MCF 10A (cell line): ENCODE results near the gene KIF22. TPM values are rescaled to one million over a fixed set of nuclear protein-coding genes. Genes with fewer than 3 reads are reported as not detected.
A peak's percentile ranks its signal among the peaks of the same experiment; 100 is the strongest.
"Not testable (repeated sequence)": the region's sequence is repeated elsewhere in the genome, so short reads cannot be mapped to it uniquely, and the experiment has no call there.

Source experiments
- BruUV-seq: library from RNA; stranded (reverse); fragments of 400-500 nt; replicated peaks from 2 replicates; lab custom pipeline; 2021; lab: Mats Ljungman, UMichigan
- CTCF ChIA-PET: fragments of 300-600 bp; sonication (Branson Sonifier 250); formaldehyde crosslinking; extraction: SDS; loops from one replicate; lab custom pipeline; 2021; ENCODE audit warnings: antibody characterized with exemption, inconsistent platforms; lab: Yijun Ruan, JAX
- POLR2A ChIA-PET: fragments of 300-600, 350-650 bp; sonication (Branson Sonifier 250); formaldehyde crosslinking; extraction: SDS; loops from one replicate; lab custom pipeline; 2020; ENCODE audit warnings: antibody characterized with exemption, inconsistent platforms; lab: Yijun Ruan, JAX
- DNase-seq: peaks from one replicate; pipeline ENCODE4 v3.0.0-alpha.2; 2018; ENCODE audit not compliant: unreplicated experiment
- H3K27ac Mint-ChIP-seq: one replicate; pipeline ENCODE4 v1.8.0; 2022; ENCODE audit warnings: mild to moderate bottlenecking, low read depth, mixed read lengths; ENCODE audit not compliant: unreplicated experiment
- H3K27me3 Mint-ChIP-seq: one replicate; pipeline ENCODE4 v1.8.0; 2022; ENCODE audit warnings: mixed read lengths; ENCODE audit not compliant: insufficient read depth, unreplicated experiment
- H3K36me3 Mint-ChIP-seq: one replicate; pipeline ENCODE4 v1.8.0; 2022; ENCODE audit warnings: mild to moderate bottlenecking, moderate library complexity, mixed read lengths; ENCODE audit not compliant: insufficient read depth, unreplicated experiment
- H3K4me1 Mint-ChIP-seq: one replicate; pipeline ENCODE4 v1.8.0; 2022; ENCODE audit warnings: mixed read lengths; ENCODE audit not compliant: insufficient read depth, unreplicated experiment
- H3K4me3 Mint-ChIP-seq: one replicate; pipeline ENCODE4 v1.8.0; 2022; ENCODE audit warnings: mild to moderate bottlenecking, moderate library complexity, mixed read lengths; ENCODE audit not compliant: unreplicated experiment
- H3K9me3 Mint-ChIP-seq: one replicate; pipeline ENCODE4 v1.8.0; 2022; ENCODE audit warnings: mixed read lengths; ENCODE audit not compliant: unreplicated experiment
- intact Hi-C: fragments of 100-400 bp; cut with micrococcal nuclease; formaldehyde crosslinking; loops from 2 replicates; pipeline ENCODE4 v1.14.1; 2022
- total RNA-seq: library from RNA; stranded (reverse); gene quantifications from 2 replicates; pipeline ENCODE4 v1.2.3, GENCODE V29; 2022
- TF ChIP-seq, protein P1 (sequence below): fragments of 200-600 bp; IDR thresholded peaks from one replicate; pipeline ENCODE4 v1.8.0; 2022; ENCODE audit warnings: antibody characterized with exemption, mild to moderate bottlenecking; ENCODE audit not compliant: unreplicated experiment

Gene KIF22
- total RNA-seq, 1 experiment from 2014 or later, result 53.8 TPM

DNA sequence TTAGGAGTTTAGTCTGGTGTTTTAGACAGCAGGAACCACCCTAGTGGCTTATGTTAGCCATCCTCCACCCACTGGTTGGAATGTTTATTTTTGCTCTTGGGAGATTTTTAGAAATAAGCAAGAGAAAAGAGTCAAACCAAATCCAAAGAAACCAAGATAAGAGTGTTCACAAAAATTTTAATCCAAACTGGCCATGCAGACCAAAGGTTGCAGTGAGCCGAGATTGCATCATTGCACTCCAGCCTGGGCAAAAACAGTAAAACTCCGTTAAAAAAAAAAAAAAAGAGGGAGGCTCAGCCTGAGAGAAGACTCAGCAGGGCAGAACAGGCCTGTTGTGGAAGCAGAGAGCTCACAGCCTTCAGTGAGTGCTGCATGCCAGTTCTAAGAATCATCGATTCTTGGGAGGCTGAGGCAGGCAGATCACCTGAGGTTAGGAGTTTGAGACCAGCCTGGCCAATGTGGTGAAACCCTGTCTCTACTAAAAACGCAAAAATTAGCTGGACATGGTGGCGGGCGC is 32.5 kb upstream of the KIF22 start:
- Mint-ChIP-seq H3K4me3 (no peak overlapping the region), H3K27ac (peak overlapping the region; percentile 27), H3K36me3 (no peaks in the 10 kb centered on the region), H3K27me3 (no peaks in the 10 kb centered on the region), H3K9me3 (no peaks in the 10 kb centered on the region), H3K4me1 (no peaks in the 10 kb centered on the region)
- TF ChIP-seq, protein P1, sequence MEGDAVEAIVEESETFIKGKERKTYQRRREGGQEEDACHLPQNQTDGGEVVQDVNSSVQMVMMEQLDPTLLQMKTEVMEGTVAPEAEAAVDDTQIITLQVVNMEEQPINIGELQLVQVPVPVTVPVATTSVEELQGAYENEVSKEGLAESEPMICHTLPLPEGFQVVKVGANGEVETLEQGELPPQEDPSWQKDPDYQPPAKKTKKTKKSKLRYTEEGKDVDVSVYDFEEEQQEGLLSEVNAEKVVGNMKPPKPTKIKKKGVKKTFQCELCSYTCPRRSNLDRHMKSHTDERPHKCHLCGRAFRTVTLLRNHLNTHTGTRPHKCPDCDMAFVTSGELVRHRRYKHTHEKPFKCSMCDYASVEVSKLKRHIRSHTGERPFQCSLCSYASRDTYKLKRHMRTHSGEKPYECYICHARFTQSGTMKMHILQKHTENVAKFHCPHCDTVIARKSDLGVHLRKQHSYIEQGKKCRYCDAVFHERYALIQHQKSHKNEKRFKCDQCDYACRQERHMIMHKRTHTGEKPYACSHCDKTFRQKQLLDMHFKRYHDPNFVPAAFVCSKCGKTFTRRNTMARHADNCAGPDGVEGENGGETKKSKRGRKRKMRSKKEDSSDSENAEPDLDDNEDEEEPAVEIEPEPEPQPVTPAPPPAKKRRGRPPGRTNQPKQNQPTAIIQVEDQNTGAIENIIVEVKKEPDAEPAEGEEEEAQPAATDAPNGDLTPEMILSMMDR, result no peak
- intact Hi-C loops, result no loop called here
- ChIA-PET CTCF (interaction anchor here (0.6 to 1.1 kb wide), 2 partner anchors 12 to 23 kb away, joined by 3 read pairs; no protein-coding TSS in a partner anchor), POLR2A (no interaction called here)
- no TSS peak for BruUV-seq
- no peak for DNase-seq

DNA sequence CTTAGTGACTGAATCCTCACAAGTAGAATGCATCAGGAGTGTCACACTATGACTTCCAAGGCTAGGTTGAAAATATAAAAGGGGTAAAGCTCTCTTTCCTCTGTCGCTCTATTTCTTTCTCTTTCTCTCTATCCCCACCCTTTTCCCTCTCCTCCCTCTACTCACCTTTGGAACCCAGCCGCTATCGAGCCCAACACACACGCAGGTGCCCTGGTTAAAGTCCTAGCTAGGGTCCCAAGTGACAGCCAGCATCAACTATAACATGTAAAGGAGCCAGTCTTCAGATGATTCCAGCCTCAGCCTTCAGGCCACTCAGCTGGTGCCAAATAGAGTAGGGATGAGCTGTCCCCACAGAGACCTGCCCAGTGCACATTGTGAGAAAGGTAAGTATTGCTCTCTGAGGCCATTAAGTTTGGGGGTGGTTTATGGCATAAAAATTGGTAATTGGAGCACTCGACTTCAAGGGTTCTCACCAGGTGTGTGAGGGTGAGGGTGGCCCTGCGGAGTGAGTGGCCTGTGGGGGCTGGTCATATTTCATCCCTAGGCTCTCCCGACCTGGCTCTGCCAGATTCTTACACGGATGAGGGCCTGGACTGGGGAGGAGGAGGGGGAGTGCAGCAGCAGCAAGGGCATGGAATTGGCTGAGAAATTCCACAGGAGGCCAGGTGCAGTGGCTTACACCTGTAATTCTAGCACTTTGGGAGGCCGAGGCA is 29.8 kb upstream of the KIF22 start:
- Mint-ChIP-seq H3K4me1 (no peaks in the 10 kb centered on the region), H3K4me3 (no peak overlapping the region), H3K9me3 (no peaks in the 10 kb centered on the region), H3K27me3 (no peaks in the 10 kb centered on the region), H3K36me3 (no peaks in the 10 kb centered on the region), H3K27ac (no peak overlapping the region)
- intact Hi-C loops, result no loop called here
- no peak for DNase-seq
- BruUV-seq, result no TSS peak
- ChIA-PET POLR2A (no interaction called here), CTCF (no interaction called here)
- TF ChIP-seq, protein P1, result no peak

DNA sequence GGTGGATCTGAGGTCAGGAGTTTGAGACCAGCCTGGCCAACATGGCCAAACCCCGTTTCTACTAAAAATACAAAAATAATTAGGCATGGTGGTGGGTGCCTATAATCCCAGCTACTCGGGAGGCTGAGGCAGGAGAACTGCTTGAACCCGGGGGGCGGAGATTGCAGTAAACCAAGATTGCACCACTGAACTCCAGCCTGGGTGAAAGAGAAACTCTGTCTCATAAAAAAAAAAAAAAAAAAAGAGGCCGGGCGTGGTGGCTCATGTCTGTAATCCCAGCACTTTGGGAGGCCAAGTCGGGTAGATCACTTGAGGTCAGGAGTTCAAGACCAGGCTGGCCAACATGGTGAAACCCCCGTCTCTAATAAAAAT is 29.3 kb upstream of the KIF22 start:
- intact Hi-C loops, CTCF ChIA-PET, POLR2A ChIA-PET, H3K9me3 Mint-ChIP-seq, H3K27ac Mint-ChIP-seq, BruUV-seq, H3K27me3 Mint-ChIP-seq, DNase-seq, H3K4me3 Mint-ChIP-seq, H3K36me3 Mint-ChIP-seq, H3K4me1 Mint-ChIP-seq: not testable (repeated sequence)

DNA sequence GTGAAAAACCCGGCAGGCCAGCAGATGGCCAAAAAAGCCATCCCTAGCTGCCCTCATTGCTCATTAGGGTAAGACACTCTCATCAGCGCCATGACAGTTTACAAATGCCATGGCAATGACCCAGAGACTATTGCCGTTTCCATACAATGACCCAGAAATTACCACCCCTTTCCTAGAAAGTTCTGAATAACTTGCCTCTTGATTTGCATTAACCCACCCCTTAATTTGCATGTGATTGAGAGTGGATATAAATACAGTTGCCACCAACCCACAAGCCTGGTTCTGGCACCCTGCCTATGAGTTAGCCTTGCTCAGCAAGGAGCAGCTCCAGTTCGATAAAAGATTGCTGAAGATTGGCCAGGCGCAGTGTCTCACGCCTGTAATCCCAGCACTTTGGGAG is 28.7 kb upstream of the KIF22 start:
- H3K27ac Mint-ChIP-seq, result no peak overlapping the region
- no peaks in the 10 kb centered on the region for H3K4me1 Mint-ChIP-seq
- no peak for DNase-seq
- no TSS peak for BruUV-seq
- TF ChIP-seq, protein P1, result no peak
- no peaks in the 10 kb centered on the region for H3K36me3 Mint-ChIP-seq
- H3K9me3 Mint-ChIP-seq, result no peaks in the 10 kb centered on the region
- H3K4me3 Mint-ChIP-seq, result no peak overlapping the region
- intact Hi-C loops, result no loop called here
- ChIA-PET CTCF (no interaction called here), POLR2A (no interaction called here)
- no peaks in the 10 kb centered on the region for H3K27me3 Mint-ChIP-seq
